Measurements from ENCODE around the gene CXorf58.

DNA sequence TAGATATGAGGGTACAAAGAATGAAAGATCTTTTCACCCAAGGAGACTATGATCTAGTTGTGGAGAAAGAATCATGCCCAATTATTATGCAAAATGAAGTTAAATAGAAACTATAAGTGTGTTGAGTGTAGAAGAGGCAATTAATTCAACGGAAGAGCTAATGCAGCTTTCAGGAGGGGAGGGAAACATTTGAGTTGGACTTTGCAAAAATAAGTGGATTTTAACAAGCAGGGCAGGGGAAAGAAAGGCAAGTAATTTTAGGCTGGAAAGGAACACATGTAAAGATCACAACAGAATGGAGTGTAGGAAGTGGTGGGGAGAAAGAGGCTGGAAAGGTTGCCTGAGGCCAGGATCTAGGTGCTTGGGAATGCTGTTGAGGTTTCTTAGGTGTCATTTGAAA is 75.1 kb downstream of the CXorf58 start:
- TF ChIP-seq, protein P1, sequence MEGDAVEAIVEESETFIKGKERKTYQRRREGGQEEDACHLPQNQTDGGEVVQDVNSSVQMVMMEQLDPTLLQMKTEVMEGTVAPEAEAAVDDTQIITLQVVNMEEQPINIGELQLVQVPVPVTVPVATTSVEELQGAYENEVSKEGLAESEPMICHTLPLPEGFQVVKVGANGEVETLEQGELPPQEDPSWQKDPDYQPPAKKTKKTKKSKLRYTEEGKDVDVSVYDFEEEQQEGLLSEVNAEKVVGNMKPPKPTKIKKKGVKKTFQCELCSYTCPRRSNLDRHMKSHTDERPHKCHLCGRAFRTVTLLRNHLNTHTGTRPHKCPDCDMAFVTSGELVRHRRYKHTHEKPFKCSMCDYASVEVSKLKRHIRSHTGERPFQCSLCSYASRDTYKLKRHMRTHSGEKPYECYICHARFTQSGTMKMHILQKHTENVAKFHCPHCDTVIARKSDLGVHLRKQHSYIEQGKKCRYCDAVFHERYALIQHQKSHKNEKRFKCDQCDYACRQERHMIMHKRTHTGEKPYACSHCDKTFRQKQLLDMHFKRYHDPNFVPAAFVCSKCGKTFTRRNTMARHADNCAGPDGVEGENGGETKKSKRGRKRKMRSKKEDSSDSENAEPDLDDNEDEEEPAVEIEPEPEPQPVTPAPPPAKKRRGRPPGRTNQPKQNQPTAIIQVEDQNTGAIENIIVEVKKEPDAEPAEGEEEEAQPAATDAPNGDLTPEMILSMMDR (IDR thresholded peaks at IDR 0.05) = no peak
- TF ChIP-seq EZH2 (IDR thresholded peaks at IDR 0.05; ENCODE audit: borderline replicate concordance, insufficient read depth, low read depth, low read length, poor library complexity, severe bottlenecking) = no peak
